Measurements from ENCODE around the gene CRTC2. TPM values are rescaled to one million over a fixed set of nuclear protein-coding genes. Genes with fewer than 3 reads are reported as not detected.
"Not testable (repeated sequence)": the region's sequence is repeated elsewhere in the genome, so short reads cannot be mapped to it uniquely, and the experiment has no call there.

Gene CRTC2
- polyA plus RNA-seq, 1 donor from 2014 or later, result 12.1 TPM

DNA sequence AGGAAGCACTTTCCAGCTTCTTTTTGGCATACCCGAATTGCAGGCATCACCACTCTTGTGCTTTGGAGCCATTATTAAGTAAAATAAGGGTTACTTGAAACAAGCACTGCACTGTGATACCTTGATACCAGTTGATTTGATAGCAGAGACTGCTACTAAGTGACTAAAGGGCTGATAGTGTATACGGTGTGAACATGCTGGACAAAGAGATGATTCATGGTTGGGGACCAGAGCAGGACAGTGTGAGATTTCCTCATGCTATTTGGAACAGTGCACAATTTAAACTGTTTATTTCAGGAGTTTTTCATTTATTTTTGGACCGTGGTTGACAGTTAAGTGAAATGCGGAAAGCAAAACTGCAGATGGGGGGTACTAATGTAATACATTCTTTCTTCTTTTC is 42.0 kb upstream of the CRTC2 start:
- Histone ChIP-seq H3K9ac (ENCODE audit: low read length) (no peak overlapping the region), H2AFZ (ENCODE audit: low read depth, low read length) (no peak overlapping the region), H4K20me1 (ENCODE audit: insufficient read depth) (no peaks in the 10 kb centered on the region), H3K4me2 (ENCODE audit: low read length) (no peak overlapping the region), H3K9me2 (ENCODE audit: insufficient read depth, low read length) (no peaks in the 10 kb centered on the region), H3K9me3 (ENCODE audit: low read length) (no peaks in the 10 kb centered on the region), H3K27ac (ENCODE audit: low read length) (no peak overlapping the region), H3K36me3 (ENCODE audit: insufficient read depth, low read length) (peaks cover 3% of the 10 kb centered on the region), H3K4me3 (ENCODE audit: low read length) (no peak overlapping the region), H3F3A (ENCODE audit: insufficient read depth, low read length, poor library complexity, severe bottlenecking) (no peaks in the 10 kb centered on the region), H3K27me3 (ENCODE audit: insufficient read depth, low read depth, low read length) (no peaks in the 10 kb centered on the region), H3K79me2 (replicated peaks; ENCODE audit: insufficient read depth, low read length) (no peaks in the 10 kb centered on the region)
- no peak for TF ChIP-seq SMC3 (conservative IDR thresholded peaks at IDR 0.05; ENCODE audit: poor library complexity)
- TF ChIP-seq EZH2 (IDR thresholded peaks at IDR 0.05; ENCODE audit: borderline replicate concordance, insufficient read depth, low read length, poor library complexity, severe bottlenecking), result no peak
- TF ChIP-seq RAD21 (conservative IDR thresholded peaks at IDR 0.05), result no peak
- TF ChIP-seq, protein P1, sequence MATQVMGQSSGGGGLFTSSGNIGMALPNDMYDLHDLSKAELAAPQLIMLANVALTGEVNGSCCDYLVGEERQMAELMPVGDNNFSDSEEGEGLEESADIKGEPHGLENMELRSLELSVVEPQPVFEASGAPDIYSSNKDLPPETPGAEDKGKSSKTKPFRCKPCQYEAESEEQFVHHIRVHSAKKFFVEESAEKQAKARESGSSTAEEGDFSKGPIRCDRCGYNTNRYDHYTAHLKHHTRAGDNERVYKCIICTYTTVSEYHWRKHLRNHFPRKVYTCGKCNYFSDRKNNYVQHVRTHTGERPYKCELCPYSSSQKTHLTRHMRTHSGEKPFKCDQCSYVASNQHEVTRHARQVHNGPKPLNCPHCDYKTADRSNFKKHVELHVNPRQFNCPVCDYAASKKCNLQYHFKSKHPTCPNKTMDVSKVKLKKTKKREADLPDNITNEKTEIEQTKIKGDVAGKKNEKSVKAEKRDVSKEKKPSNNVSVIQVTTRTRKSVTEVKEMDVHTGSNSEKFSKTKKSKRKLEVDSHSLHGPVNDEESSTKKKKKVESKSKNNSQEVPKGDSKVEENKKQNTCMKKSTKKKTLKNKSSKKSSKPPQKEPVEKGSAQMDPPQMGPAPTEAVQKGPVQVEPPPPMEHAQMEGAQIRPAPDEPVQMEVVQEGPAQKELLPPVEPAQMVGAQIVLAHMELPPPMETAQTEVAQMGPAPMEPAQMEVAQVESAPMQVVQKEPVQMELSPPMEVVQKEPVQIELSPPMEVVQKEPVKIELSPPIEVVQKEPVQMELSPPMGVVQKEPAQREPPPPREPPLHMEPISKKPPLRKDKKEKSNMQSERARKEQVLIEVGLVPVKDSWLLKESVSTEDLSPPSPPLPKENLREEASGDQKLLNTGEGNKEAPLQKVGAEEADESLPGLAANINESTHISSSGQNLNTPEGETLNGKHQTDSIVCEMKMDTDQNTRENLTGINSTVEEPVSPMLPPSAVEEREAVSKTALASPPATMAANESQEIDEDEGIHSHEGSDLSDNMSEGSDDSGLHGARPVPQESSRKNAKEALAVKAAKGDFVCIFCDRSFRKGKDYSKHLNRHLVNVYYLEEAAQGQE (IDR thresholded peaks at IDR 0.05; ENCODE audit: borderline replicate concordance), result no peak
- TF ChIP-seq POLR2AphosphoS5 (IDR thresholded peaks at IDR 0.05), result no peak

DNA sequence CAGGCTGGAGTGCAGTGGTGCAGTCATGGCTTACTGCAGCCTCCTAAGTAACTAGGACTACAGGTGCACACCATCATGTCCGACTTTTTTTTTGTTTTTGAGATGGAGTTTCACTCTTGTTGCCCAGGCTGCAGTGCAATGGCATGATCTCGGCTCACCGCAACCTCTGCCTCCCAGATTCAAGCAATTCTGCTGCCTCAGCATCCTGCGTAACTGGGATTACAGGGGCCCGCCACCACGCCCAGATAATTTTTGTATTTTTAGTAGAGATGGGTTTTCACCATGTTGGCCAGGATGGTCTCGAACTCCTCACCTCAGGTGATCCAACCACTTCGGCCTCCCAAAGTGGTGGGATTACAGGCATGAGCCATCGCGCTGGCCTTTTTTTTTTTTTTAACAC is 38.5 kb upstream of the CRTC2 start:
- H3K36me3 ChIP-seq (ENCODE audit: insufficient read depth, low read length); H3K27ac ChIP-seq (ENCODE audit: low read length); H4K20me1 ChIP-seq (ENCODE audit: insufficient read depth); H3F3A ChIP-seq (ENCODE audit: insufficient read depth, low read length, poor library complexity, severe bottlenecking); H3K9me3 ChIP-seq (ENCODE audit: low read length); H3K4me3 ChIP-seq (ENCODE audit: low read length); H3K27me3 ChIP-seq (ENCODE audit: insufficient read depth, low read depth, low read length); H3K4me2 ChIP-seq (ENCODE audit: low read length); H2AFZ ChIP-seq (ENCODE audit: low read depth, low read length); H3K9ac ChIP-seq (ENCODE audit: low read length); H3K79me2 ChIP-seq (replicated peaks; ENCODE audit: insufficient read depth, low read length); H3K9me2 ChIP-seq (ENCODE audit: insufficient read depth, low read length): not testable (repeated sequence)

DNA sequence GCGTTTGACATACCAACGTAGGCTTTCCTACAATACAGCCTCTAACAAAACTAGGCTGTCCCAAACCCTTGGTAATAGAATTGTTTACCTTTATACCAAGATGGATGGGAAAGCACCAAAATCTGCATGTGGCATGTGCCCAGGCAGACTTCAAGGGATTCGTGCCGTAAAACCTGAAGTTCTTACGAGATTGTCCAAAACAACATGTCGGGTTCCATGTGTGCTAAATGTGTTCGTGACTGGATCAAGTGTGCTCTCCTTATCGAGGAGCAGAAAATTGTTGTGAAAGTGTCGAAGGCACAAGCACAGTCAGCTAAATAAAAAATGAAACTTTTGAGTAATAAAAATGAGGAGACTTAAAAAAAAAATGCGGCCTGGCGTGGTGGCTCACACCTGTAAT is 37.2 kb upstream of the CRTC2 start:
- no peaks in the 10 kb centered on the region for H3F3A ChIP-seq (ENCODE audit: insufficient read depth, low read length, poor library complexity, severe bottlenecking)
- H4K20me1 ChIP-seq (ENCODE audit: insufficient read depth), result no peaks in the 10 kb centered on the region
- H3K4me3 ChIP-seq (ENCODE audit: low read length), result no peak overlapping the region
- H3K9me2 ChIP-seq (ENCODE audit: insufficient read depth, low read length), result no peaks in the 10 kb centered on the region
- no peak overlapping the region for H3K4me2 ChIP-seq (ENCODE audit: low read length)
- H3K36me3 ChIP-seq (ENCODE audit: insufficient read depth, low read length), result peaks cover 8% of the 10 kb centered on the region
- TF ChIP-seq MXI1 (conservative IDR thresholded peaks at IDR 0.05; ENCODE audit: poor library complexity, severe bottlenecking) (no peak), RAD21 (conservative IDR thresholded peaks at IDR 0.05) (no peak), SMC3 (conservative IDR thresholded peaks at IDR 0.05; ENCODE audit: poor library complexity) (no peak), POLR2AphosphoS5 (IDR thresholded peaks at IDR 0.05) (no peak), EP300 (conservative IDR thresholded peaks at IDR 0.05; ENCODE audit: poor library complexity, severe bottlenecking) (no peak), TAF1 (IDR thresholded peaks at IDR 0.05; ENCODE audit: low read depth) (no peak), EZH2 (IDR thresholded peaks at IDR 0.05; ENCODE audit: borderline replicate concordance, insufficient read depth, low read length, poor library complexity, severe bottlenecking) (no peak)
- TF ChIP-seq, protein P2, sequence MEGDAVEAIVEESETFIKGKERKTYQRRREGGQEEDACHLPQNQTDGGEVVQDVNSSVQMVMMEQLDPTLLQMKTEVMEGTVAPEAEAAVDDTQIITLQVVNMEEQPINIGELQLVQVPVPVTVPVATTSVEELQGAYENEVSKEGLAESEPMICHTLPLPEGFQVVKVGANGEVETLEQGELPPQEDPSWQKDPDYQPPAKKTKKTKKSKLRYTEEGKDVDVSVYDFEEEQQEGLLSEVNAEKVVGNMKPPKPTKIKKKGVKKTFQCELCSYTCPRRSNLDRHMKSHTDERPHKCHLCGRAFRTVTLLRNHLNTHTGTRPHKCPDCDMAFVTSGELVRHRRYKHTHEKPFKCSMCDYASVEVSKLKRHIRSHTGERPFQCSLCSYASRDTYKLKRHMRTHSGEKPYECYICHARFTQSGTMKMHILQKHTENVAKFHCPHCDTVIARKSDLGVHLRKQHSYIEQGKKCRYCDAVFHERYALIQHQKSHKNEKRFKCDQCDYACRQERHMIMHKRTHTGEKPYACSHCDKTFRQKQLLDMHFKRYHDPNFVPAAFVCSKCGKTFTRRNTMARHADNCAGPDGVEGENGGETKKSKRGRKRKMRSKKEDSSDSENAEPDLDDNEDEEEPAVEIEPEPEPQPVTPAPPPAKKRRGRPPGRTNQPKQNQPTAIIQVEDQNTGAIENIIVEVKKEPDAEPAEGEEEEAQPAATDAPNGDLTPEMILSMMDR (IDR thresholded peaks at IDR 0.05; ENCODE audit: poor library complexity, severe bottlenecking), result no peak
- TF ChIP-seq, protein P1 (IDR thresholded peaks at IDR 0.05; ENCODE audit: borderline replicate concordance), result no peak
- H3K27ac ChIP-seq (ENCODE audit: low read length), result no peak overlapping the region
- H3K79me2 ChIP-seq (replicated peaks; ENCODE audit: insufficient read depth, low read length), result peaks cover 14% of the 10 kb centered on the region
- no peak overlapping the region for H3K9ac ChIP-seq (ENCODE audit: low read length)
- H3K9me3 ChIP-seq (ENCODE audit: low read length), result no peaks in the 10 kb centered on the region
- no peaks in the 10 kb centered on the region for H3K27me3 ChIP-seq (ENCODE audit: insufficient read depth, low read depth, low read length)
- no peak overlapping the region for H2AFZ ChIP-seq (ENCODE audit: low read depth, low read length)

All from neural cell (in vitro differentiated cells).